HUES48 (cell line): Measurements from ENCODE around the gene MAGI2.

ENCODE experiments used
- H3K27ac ChIP-seq: one replicate; pipeline ENCODE4 v1.7.0; 2013; ENCODE audit warnings: low read depth, low read length, inconsistent platforms
- H3K27me3 ChIP-seq: 2 replicates; pipeline ENCODE4 v1.6.1; 2013; ENCODE audit warnings: mild to moderate bottlenecking, low read length; ENCODE audit not compliant: control insufficient read depth, insufficient read depth
- H3K36me3 ChIP-seq: 2 replicates; pipeline ENCODE4 v1.6.1; 2013; ENCODE audit warnings: low read length; ENCODE audit not compliant: control insufficient read depth, insufficient read depth
- H3K4me1 ChIP-seq: 2 replicates; pipeline ENCODE4 v1.6.1; 2013; ENCODE audit warnings: mild to moderate bottlenecking, low read length; ENCODE audit not compliant: control insufficient read depth, insufficient read depth
- H3K4me3 ChIP-seq: 2 replicates; pipeline ENCODE4 v1.5.1; 2013; ENCODE audit warnings: mild to moderate bottlenecking, low read depth, low read length
- H3K9ac ChIP-seq: 2 replicates; pipeline ENCODE4 v1.6.1; 2013; ENCODE audit warnings: mild to moderate bottlenecking, low read depth, low read length, moderate library complexity
- H3K9me3 ChIP-seq: 2 replicates; pipeline ENCODE4 v1.6.1; 2013; ENCODE audit warnings: low read length; ENCODE audit not compliant: control insufficient read depth, insufficient read depth

The MAGI2 gene

DNA sequence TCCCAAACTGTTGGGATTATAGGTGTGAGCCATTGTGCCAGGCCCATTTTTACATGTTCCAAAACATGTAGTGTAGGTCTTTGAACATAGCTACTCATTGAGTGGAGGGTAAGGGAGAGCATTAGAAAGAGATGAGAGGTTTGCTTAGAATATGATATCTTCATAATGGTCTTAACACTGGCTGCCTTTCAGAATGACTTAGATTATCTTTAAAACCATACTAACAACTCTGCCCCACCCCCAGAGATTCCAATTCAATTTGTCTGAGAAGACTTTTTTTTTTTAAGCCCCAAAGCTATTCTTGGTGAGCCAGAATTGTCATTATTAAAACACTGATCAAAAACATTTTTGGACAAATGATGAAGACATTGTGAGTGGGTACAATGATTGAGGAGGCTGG lies 1486.0 kb downstream of the MAGI2 start:
- Histone ChIP-seq H3K36me3 (no peaks in the 10 kb centered on the region), H3K4me1 (no peaks in the 10 kb centered on the region), H3K9me3 (no peaks in the 10 kb centered on the region), H3K9ac (no peak overlapping the region), H3K27ac (no peak overlapping the region), H3K27me3 (no peaks in the 10 kb centered on the region), H3K4me3 (no peak overlapping the region)
